ENCODE data around the gene BTG1. TPM values are rescaled to one million over a fixed set of nuclear protein-coding genes. Genes with fewer than 3 reads are reported as not detected.
A peak's percentile ranks its signal among the peaks of the same experiment; 100 is the strongest.

BTG1 gene
- total RNA-seq, 2 experiments from 2014 or later = 147 to 153 TPM

- Mint-ChIP-seq H3K36me3 (peaks cover 65% of the 10 kb centered on the region), H3K9me3 (peaks cover 7% of the 10 kb centered on the region), H3K27me3 (no peaks in the 10 kb centered on the region), H3K27ac (peak overlapping the region; percentile 92), H3K4me1 (peaks cover 87% of the 10 kb centered on the region), H3K4me3 (peak overlapping the region; percentile 76)
- no peak for DNase-seq
These were observed 13.4 kb downstream of the BTG1 start for GRCh38 chr12:92132288-92132687.

- Mint-ChIP-seq H3K27ac (peak overlapping the region; percentile 92), H3K4me1 (peaks cover 81% of the 10 kb centered on the region), H3K27me3 (no peaks in the 10 kb centered on the region), H3K36me3 (peaks cover 61% of the 10 kb centered on the region), H3K9me3 (peaks cover 9% of the 10 kb centered on the region), H3K4me3 (peak overlapping the region; percentile 76)
- no peak for DNase-seq
These were observed 14.6 kb downstream of the BTG1 start for GRCh38 chr12:92130999-92131398.

- peaks cover 79% of the 10 kb centered on the region for H3K4me1 Mint-ChIP-seq
- H3K36me3 Mint-ChIP-seq = peaks cover 62% of the 10 kb centered on the region
- H3K4me3 Mint-ChIP-seq = peak overlapping the region; percentile 43
- H3K9me3 Mint-ChIP-seq = peaks cover 14% of the 10 kb centered on the region
- no peaks in the 10 kb centered on the region for H3K27me3 Mint-ChIP-seq
- H3K27ac Mint-ChIP-seq = peak overlapping the region; percentile 92
- DNase-seq = no peak
These were observed 16.0 kb downstream of the BTG1 start for GRCh38 chr12:92129609-92130008.

DNA sequence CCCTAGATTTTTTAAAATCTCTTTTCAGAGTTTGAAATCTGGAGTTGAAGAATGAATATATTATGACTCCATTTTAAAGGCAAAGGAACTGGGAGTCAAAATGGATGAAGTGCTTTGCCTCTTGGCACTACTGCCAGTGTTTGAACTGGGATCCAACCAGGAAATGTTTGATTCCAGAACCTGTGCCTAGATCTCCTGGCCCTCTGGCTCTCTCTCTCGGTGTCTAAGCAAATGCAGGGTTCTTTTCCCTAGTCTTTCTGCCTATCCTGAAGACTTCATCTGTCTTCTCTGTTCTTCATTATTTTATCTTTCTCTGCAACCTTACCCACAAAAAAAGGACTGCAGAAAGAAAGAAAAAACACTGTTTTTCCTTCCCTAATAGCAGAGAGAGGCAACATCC is 17.0 kb downstream of the BTG1 start:
- DNase-seq = no peak
- Mint-ChIP-seq H3K27ac (peak overlapping the region; percentile 92), H3K27me3 (no peaks in the 10 kb centered on the region), H3K4me1 (peaks cover 78% of the 10 kb centered on the region), H3K36me3 (peaks cover 65% of the 10 kb centered on the region), H3K4me3 (peak overlapping the region; percentile 26), H3K9me3 (peaks cover 16% of the 10 kb centered on the region)

DNA sequence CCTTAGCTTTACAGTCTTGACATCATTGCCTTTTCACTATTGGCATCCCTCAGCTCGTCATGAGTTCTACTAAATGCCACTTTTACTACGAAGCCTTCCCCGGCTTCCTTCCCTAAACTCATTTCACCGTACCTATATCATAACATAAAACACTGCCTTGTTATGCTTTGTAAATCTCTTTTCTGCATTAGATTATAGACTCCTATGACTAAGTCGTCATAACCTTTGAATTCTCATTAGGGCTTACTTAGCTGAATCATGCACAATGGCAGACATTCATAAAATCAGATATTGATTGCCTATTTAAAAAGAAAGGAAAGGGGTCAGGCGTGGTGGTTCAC is 21.0 kb downstream of the BTG1 start:
- Mint-ChIP-seq H3K4me1 (peaks cover 48% of the 10 kb centered on the region), H3K27me3 (no peaks in the 10 kb centered on the region), H3K9me3 (peaks cover 26% of the 10 kb centered on the region), H3K4me3 (no peak overlapping the region), H3K27ac (peak overlapping the region; percentile 73), H3K36me3 (peaks cover 78% of the 10 kb centered on the region)
- DNase-seq = no peak

- Mint-ChIP-seq H3K4me1 (peaks cover 48% of the 10 kb centered on the region), H3K27me3 (no peaks in the 10 kb centered on the region), H3K36me3 (peaks cover 78% of the 10 kb centered on the region), H3K27ac (peak overlapping the region; percentile 73), H3K4me3 (no peak overlapping the region), H3K9me3 (peaks cover 31% of the 10 kb centered on the region)
- DNase-seq = no peak
These were observed 21.6 kb downstream of the BTG1 start for GRCh38 chr12:92123780-92124688.

- H3K36me3 Mint-ChIP-seq = peaks cover 76% of the 10 kb centered on the region
These were observed 22.5 kb downstream of the BTG1 start for GRCh38 chr12:92122941-92123779.

GRCh38 chr12:92121826-92122225 is 23.8 kb downstream of the BTG1 start:
- H3K4me1 Mint-ChIP-seq = peaks cover 42% of the 10 kb centered on the region
- H3K36me3 Mint-ChIP-seq = peaks cover 65% of the 10 kb centered on the region
- H3K9me3 Mint-ChIP-seq = peaks cover 31% of the 10 kb centered on the region
- DNase-seq = no peak
- no peaks in the 10 kb centered on the region for H3K27me3 Mint-ChIP-seq
- H3K27ac Mint-ChIP-seq = peak overlapping the region; percentile 66
- no peak overlapping the region for H3K4me3 Mint-ChIP-seq

More at GRCh38 chr12:92122941-92123779, 22.5 kb downstream of the BTG1 start:
- Mint-ChIP-seq H3K4me3 (no peak overlapping the region), H3K4me1 (peaks cover 49% of the 10 kb centered on the region), H3K27ac (peak overlapping the region; percentile 73), H3K9me3 (peaks cover 33% of the 10 kb centered on the region), H3K27me3 (no peaks in the 10 kb centered on the region)
- no peak for DNase-seq

- H3K9me3 Mint-ChIP-seq = peaks cover 27% of the 10 kb centered on the region
- no peak for DNase-seq
- no peaks in the 10 kb centered on the region for H3K27me3 Mint-ChIP-seq
- H3K4me3 Mint-ChIP-seq = no peak overlapping the region
- peak overlapping the region; percentile 67 for H3K27ac Mint-ChIP-seq
- H3K4me1 Mint-ChIP-seq = peaks cover 40% of the 10 kb centered on the region
- peaks cover 60% of the 10 kb centered on the region for H3K36me3 Mint-ChIP-seq
These were observed 26.7 kb downstream of the BTG1 start for GRCh38 chr12:92118826-92119536.

GRCh38 chr12:92114834-92115233 is 30.8 kb downstream of the BTG1 start:
- no peak for DNase-seq
- H3K4me3 Mint-ChIP-seq = peak overlapping the region; percentile 23
- peak overlapping the region; percentile 40 for H3K27ac Mint-ChIP-seq
- H3K4me1 Mint-ChIP-seq = peaks cover 60% of the 10 kb centered on the region
- peaks cover 38% of the 10 kb centered on the region for H3K36me3 Mint-ChIP-seq
- H3K9me3 Mint-ChIP-seq = peaks cover 15% of the 10 kb centered on the region
- no peaks in the 10 kb centered on the region for H3K27me3 Mint-ChIP-seq

DNA sequence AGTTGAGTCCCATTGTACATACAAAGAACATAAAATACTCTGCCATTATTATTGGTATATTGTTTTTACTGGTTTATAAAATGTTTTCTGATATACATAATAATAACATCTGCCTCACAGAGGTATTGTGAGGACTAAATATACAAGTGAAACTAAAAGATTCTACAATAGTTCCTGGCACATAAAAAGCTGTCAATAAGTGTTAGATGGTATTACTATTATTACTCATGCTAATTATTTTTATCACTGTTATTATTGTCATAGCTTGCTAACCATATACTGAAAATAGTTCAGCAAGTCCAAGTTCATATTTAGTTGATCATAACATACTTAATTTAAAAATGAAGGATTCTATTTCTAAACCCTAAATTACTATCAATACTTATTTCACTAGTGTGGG is 34.4 kb downstream of the BTG1 start:
- DNase-seq = no peak
- H3K9me3 Mint-ChIP-seq = peaks cover 3% of the 10 kb centered on the region
- peak overlapping the region; percentile 86 for H3K27ac Mint-ChIP-seq
- H3K4me3 Mint-ChIP-seq = peak overlapping the region; percentile 63
- peaks cover 21% of the 10 kb centered on the region for H3K36me3 Mint-ChIP-seq
- peaks cover 75% of the 10 kb centered on the region for H3K4me1 Mint-ChIP-seq
- H3K27me3 Mint-ChIP-seq = no peaks in the 10 kb centered on the region

- H3K27ac Mint-ChIP-seq = peak overlapping the region; percentile 86
These were observed 35.5 kb downstream of the BTG1 start for GRCh38 chr12:92110083-92110640.

DNA sequence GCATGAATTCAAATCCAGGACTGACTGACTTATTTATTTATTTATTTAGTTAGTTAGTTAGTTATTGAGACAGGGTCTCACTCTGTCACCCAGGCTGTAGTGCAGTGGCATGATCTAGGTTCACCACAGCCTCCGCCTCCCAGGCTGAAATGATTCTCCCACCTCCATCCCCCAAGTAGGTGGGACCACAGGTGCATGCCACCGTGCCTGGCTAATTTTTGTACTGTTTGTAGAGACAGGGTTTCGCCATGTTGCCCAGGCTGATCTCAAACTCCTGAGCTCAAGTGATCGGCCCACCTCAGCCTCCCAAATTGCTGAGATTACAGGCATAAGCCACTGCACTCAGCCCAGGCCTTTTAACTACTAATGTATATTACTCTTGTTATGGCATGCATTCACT is 36.0 kb downstream of the BTG1 start:
- DNase-seq = peak; percentile 25
- Mint-ChIP-seq H3K27ac (peak overlapping the region; percentile 86), H3K4me3 (peak overlapping the region; percentile 63), H3K36me3 (peaks cover 15% of the 10 kb centered on the region), H3K4me1 (peaks cover 77% of the 10 kb centered on the region), H3K9me3 (no peaks in the 10 kb centered on the region), H3K27me3 (no peaks in the 10 kb centered on the region)

More at GRCh38 chr12:92110083-92110640, 35.5 kb downstream of the BTG1 start:
- Mint-ChIP-seq H3K9me3 (no peaks in the 10 kb centered on the region), H3K27me3 (no peaks in the 10 kb centered on the region), H3K4me1 (peaks cover 79% of the 10 kb centered on the region), H3K36me3 (peaks cover 17% of the 10 kb centered on the region), H3K4me3 (peak overlapping the region; percentile 63)
- DNase-seq = no peak

DNA sequence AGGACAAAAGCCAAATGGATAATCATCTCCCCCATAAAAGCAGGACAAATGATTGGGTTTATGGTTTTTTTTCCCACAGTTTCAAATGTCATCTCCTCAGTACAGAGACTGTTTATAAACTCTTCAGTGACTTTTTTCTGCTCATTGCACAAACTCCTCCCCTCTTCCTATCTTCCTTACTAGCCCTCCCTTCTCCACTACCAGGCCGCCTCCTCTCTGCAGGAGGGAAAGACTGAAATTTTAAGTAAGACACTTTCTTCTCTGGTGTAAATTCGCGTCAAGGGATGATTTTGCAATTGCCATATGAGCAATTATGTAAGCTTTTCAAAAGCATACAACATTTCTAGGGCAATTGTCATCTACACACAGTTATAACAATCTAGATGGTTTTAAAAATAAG is 37.0 kb downstream of the BTG1 start:
- H3K27ac Mint-ChIP-seq = peak overlapping the region; percentile 55
- peaks cover 14% of the 10 kb centered on the region for H3K36me3 Mint-ChIP-seq
- H3K4me1 Mint-ChIP-seq = peaks cover 74% of the 10 kb centered on the region
- H3K27me3 Mint-ChIP-seq = no peaks in the 10 kb centered on the region
- DNase-seq = no peak
- no peaks in the 10 kb centered on the region for H3K9me3 Mint-ChIP-seq
- peak overlapping the region; percentile 3 for H3K4me3 Mint-ChIP-seq

Data from activated naive CD8-positive, alpha-beta T cell treated with anti-CD3 and anti-CD28 coated beads for 36 hours (primary cell).